HG03520 (cell line): ENCODE measurements around the gene THSD4.

Experiments
- ATAC-seq: cut with Tn5 transposase; IDR thresholded peaks from one replicate; pipeline ENCODE4 v1.9.1; 2021; ENCODE audit warnings: mild to moderate bottlenecking, moderate library complexity; ENCODE audit not compliant: unreplicated experiment

The THSD4 gene

GRCh38 chr15:71808311-71809020 is 693.2 kb downstream of the THSD4 start:
- ATAC-seq = no peak

DNA sequence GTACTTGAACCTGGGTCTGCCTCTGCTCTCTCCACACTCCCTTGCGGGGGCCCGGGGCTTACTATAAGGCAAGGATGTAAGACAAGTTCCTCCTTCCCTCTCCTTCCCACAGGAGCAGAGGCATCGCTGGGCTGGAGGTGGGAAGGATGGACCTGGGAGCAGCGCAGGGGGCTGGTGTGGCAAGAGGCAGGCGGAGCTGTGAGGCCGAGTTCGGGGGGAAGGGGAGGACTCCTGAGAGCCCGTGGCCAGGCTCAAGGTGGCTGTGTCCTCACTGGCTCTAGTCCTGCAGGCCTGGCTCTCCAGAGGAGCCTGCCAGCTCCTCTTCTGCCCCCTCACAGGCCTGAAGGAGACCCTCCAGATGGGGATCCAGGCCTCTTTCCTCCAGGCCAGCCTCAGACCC is 694.1 kb downstream of the THSD4 start:
- ATAC-seq = no peak

DNA sequence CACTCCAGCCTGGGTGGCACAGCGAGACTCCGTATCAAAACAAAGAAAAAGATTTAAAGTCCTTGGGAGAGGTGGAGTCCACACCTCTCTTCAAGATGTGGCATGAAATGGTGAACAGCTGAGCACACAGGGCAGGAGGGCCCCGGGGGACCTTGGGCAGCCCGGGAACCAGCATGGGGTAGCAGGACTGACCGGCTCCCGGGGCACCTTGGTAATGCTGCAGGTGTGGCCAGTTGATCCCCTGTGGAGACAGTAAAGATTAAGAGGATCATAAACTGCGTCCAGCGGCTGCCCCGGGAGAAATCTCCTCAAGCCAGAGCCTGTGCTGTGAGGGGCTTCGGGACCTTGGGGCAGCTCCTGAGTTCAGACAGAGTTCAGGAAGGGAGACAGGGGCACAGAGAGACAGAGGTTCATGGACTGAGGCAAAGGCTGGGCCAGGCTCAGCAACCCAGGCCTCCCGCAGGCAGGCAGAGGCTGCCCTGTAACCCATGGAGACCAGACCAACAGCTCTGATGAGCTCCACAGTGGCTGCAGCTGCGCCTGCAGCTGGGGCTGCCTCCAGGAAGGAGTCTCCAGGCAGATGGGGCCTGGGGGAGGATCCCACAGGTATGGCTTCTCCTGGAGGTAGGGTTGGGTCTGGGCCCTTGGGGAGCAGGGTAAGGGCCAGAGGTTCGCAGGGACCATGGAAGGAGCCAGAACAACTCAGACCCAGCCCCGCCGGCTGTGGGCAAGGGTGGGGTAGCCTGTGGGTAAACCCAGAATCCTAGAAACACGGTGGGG is 695.2 kb downstream of the THSD4 start, which contains the start of gene NR2E3:
Gene NR2E3 (plus strand): TSS at position 299 of the 780 bp plus-strand sequence. CDS start 190 bp downstream, at position 489.
- no peak for ATAC-seq

GRCh38 chr15:71811036-71811736 is 695.9 kb downstream of the THSD4 start:
- no peak for ATAC-seq

- no peak for ATAC-seq
These were observed 696.8 kb downstream of the THSD4 start for GRCh38 chr15:71811752-71812735.

DNA sequence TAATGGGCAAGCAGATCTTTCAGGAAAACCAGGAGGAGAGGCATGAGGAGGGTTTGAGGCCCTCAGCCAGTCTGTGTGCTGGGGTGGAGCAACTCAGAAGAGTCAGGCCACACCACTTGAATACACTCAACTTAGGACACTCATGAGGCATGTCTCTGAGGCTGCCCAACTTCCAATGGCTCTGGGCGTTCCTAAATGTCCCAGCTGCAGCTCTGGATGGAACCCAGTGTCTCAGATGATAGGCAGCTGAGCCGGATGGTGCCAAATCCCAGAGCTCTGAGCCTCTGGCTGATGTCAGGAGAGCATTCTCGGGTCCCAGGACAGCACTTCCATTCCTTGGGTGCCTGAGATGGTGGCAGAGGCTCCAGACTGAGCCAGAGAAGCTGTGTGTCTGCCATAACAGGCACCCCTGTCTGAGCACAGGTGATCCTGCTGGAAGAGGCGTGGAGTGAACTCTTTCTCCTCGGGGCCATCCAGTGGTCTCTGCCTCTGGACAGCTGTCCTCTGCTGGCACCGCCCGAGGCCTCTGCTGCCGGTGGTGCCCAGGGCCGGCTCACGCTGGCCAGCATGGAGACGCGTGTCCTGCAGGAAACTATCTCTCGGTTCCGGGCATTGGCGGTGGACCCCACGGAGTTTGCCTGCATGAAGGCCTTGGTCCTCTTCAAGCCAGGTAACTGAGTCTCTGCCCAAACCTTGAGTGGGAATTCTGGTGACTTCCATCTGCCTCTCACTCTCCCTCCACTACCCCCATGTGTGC is 697.9 kb downstream of the THSD4 start:
- ATAC-seq = no peak

GRCh38 chr15:71813723-71814470 is 698.6 kb downstream of the THSD4 start:
- ATAC-seq = no peak

DNA sequence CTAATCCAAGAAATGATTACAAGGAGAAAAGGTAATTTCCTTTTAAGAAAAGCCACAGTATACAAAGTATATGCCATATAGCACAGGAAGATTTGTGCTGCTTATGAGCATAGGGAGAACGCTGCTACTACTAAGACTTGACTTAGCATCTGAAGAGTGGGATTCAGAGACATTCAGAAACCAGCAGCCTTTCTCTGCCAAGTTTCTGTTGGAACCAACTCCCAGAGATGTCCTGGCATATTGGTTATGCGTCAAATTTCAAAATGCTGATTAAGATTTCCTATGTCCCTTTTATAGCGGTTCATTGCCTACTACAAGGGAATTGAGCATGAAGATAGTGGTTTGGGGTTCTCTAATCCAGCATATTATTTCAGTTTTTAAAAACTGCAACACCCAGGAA is 700.0 kb downstream of the THSD4 start:
- no peak for ATAC-seq

DNA sequence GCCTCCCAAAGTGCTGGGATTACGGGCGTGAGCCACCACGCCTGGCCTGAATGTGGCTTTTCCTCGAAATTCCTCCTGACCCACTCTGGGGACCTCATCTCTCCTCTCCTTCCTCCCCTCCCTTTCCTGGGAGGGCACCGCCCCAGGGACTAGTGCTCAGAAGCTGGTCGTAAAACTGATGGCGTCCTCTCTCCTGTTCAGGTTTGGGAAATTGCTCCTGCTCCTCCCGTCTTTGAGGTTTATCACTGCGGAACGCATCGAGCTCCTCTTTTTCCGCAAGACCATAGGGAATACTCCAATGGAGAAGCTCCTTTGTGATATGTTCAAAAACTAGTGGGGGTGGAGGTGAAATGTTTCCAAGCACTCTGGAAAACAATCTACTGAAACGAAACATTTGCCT is 702.1 kb downstream of the THSD4 start:
- no peak for ATAC-seq

GRCh38 chr15:71820127-71820526 is 704.9 kb downstream of the THSD4 start:
- no peak for ATAC-seq

GRCh38 chr15:71821547-71822129 is 706.4 kb downstream of the THSD4 start:
- ATAC-seq = no peak

DNA sequence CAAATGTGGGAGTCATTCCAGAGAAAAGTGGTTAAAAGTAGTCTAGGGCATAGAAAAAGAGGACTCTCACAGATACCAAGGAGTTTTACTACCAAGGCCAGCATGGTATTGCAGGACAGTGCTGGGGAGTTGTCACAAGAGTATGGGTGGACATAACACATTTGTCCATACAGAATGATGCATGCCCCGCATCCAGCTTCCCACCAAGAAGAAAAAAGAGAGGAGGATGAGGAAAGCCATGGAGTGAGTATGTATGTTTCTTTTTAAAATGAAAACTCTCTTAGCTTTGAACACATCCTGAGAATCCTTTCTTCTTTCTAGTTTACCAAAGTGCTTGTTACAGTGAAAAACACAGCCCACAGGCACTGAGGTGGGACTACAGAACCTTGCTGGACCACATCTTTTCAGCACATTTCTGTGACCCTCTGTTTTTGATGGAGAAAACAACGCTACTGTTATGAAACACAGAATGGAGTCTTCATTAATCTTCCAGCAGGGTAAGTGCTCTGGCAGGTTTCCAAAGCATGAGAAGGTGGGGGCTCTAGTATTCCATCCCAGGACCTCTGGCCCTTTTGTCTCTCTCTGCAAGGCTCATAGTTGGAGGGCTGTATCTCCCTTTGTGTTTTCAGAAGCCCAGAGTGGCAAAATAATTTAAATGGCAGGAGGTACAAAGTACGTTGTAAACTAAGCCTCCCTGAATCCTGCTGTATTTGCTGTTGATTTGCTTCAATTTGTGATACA is 707.8 kb downstream of the THSD4 start:
- no peak for ATAC-seq

- no peak for ATAC-seq
These were observed 708.5 kb downstream of the THSD4 start for GRCh38 chr15:71823801-71824200.

- ATAC-seq = no peak
These were observed 709.9 kb downstream of the THSD4 start for GRCh38 chr15:71825021-71825730.

DNA sequence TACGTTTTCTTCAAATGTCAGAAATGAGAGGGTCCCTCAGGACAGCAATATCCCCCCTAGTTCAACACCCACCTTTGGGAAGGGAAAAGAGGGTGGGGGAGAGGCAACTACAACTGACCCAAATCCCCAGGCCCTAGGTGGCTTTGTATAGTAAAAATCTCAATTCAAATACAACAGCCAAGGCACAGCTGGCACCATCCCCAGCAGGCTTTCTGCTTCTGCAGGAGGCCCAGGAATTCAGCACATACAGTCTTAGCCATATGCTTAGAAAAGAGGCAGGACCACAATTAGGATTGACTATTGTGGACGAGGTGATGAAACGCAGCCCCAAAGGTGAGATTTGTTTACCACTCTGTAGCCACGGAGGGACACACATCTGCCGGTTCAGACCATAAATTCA is 710.9 kb downstream of the THSD4 start:
- no peak for ATAC-seq

DNA sequence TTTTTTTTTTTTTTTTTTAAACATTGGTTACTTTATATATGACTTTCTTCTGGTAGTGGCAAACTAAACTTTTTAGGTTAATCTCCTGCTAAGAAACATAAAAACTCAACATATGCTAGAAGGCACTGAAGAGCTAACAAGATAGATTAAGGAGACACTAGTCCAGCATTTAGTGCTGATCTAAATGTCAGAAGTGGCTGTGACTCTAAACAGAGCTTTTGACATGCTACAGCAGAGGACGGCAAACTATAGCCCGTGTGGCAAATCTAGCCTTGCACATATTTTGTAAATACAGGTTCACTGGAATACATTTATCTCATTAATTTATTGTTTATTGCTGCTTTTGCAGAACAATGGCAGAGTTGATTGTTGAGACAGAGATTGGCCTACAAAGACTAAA is 715.7 kb downstream of the THSD4 start:
- no peak for ATAC-seq
